GM10266 (cell line): ENCODE measurements around the gene SLC26A4.

Source experiments
- DNase-seq: peaks from one replicate; pipeline ENCODE4 v3.0.0; 2012; ENCODE audit errors: extremely low spot score
- CTCF ChIP-seq: IDR thresholded peaks from 2 replicates; pipeline ENCODE4 v1.5.1; 2012; ENCODE audit warnings: mild to moderate bottlenecking, low read depth; ENCODE audit not compliant: control insufficient read depth, insufficient read depth; ENCODE audit errors: missing control alignments

Gene SLC26A4

GRCh38 chr7:107659666-107660065 is 962 bp upstream of the SLC26A4 start:
- no peak for TF ChIP-seq CTCF
- no peak for DNase-seq

GRCh38 chr7:107661081-107661864 is 645 bp downstream of the SLC26A4 start:
- no peak for TF ChIP-seq CTCF
- DNase-seq = peak; percentile 21

- TF ChIP-seq CTCF = peak; percentile 16
- no peak for DNase-seq
Observed at GRCh38 chr7:107661865-107662379, 1.3 kb downstream of the SLC26A4 start.

GRCh38 chr7:107663196-107663595 is 2.6 kb downstream of the SLC26A4 start:
- TF ChIP-seq CTCF = no peak
- DNase-seq = no peak

- no peak for TF ChIP-seq CTCF
- DNase-seq = no peak
Observed at GRCh38 chr7:107666790-107667189, 6.2 kb downstream of the SLC26A4 start.

GRCh38 chr7:107667341-107667740 is 6.7 kb downstream of the SLC26A4 start:
- TF ChIP-seq CTCF = no peak
- DNase-seq = no peak

- DNase-seq = no peak
- no peak for TF ChIP-seq CTCF
Observed at GRCh38 chr7:107668296-107668695, 7.7 kb downstream of the SLC26A4 start.
